ENCODE measurements around the gene CNPPD1.
"Not testable (repeated sequence)": the region's sequence is repeated elsewhere in the genome, so short reads cannot be mapped to it uniquely, and the experiment has no call there.

Gene CNPPD1

GRCh38 chr2:219209236-219210195, 32.8 kb upstream of the CNPPD1 start:
- DNase-seq (ENCODE audit: low read depth in 2 of 3, low spot score in 2 of 3), result no peak

- DNase-seq (ENCODE audit: low read depth in 2 of 3, low spot score in 2 of 3), result no peak
Measured at GRCh38 chr2:219207884-219208740, 31.4 kb upstream of the CNPPD1 start.

GRCh38 chr2:219207134-219207883, 30.6 kb upstream of the CNPPD1 start:
- DNase-seq (ENCODE audit: low read depth in 2 of 3, low spot score in 2 of 3), result no peak

- DNase-seq (ENCODE audit: low read depth in 2 of 3, low spot score in 2 of 3), result peak; percentile 87 to 90 (median 88)
Measured at GRCh38 chr2:219206328-219207133, 29.8 kb upstream of the CNPPD1 start, which contains the start of gene ZFAND2B. Gene ZFAND2B (plus strand): TSS chr2:219206782. CDS start chr2:219206988, 206 bp downstream.

- DNase-seq (ENCODE audit: low read depth in 2 of 3, low spot score in 2 of 3), result no peak
Measured at GRCh38 chr2:219205981-219206327, 29.2 kb upstream of the CNPPD1 start.

- no peak for DNase-seq (ENCODE audit: low read depth in 2 of 3, low spot score in 2 of 3)
Measured at GRCh38 chr2:219205165-219205538, 28.4 kb upstream of the CNPPD1 start.

- no peak for DNase-seq (ENCODE audit: low read depth in 2 of 3, low spot score in 2 of 3)
Measured at GRCh38 chr2:219204425-219205164, 27.9 kb upstream of the CNPPD1 start.

GRCh38 chr2:219201331-219201730, 24.6 kb upstream of the CNPPD1 start:
- DNase-seq (ENCODE audit: low read depth in 2 of 3, low spot score in 2 of 3), result not testable (repeated sequence)

GRCh38 chr2:219200502-219201326, 24.0 kb upstream of the CNPPD1 start:
- not testable (repeated sequence) for DNase-seq (ENCODE audit: low read depth in 2 of 3, low spot score in 2 of 3)

- DNase-seq (ENCODE audit: low read depth in 2 of 3, low spot score in 2 of 3), result no peak
Measured at GRCh38 chr2:219199470-219200211, 22.9 kb upstream of the CNPPD1 start.

GRCh38 chr2:219198974-219199373, 22.2 kb upstream of the CNPPD1 start:
- no peak for DNase-seq (ENCODE audit: low read depth in 2 of 3, low spot score in 2 of 3)

GRCh38 chr2:219197388-219197787, 20.7 kb upstream of the CNPPD1 start:
- no peak for DNase-seq (ENCODE audit: low read depth in 2 of 3, low spot score in 2 of 3)

GRCh38 chr2:219186754-219187456, 10.2 kb upstream of the CNPPD1 start:
- DNase-seq (ENCODE audit: low read depth in 2 of 3, low spot score in 2 of 3), result no peak

- DNase-seq (ENCODE audit: low read depth in 2 of 3, low spot score in 2 of 3), result no peak
Measured at GRCh38 chr2:219184121-219184520, 7.4 kb upstream of the CNPPD1 start.

- no peak for DNase-seq (ENCODE audit: low read depth in 2 of 3, low spot score in 2 of 3)
Measured at GRCh38 chr2:219183151-219183772, 6.5 kb upstream of the CNPPD1 start.

GRCh38 chr2:219182331-219183150, 5.8 kb upstream of the CNPPD1 start:
- no peak for DNase-seq (ENCODE audit: low read depth in 2 of 3, low spot score in 2 of 3)

All from activated CD8-positive, alpha-beta memory T cell treated with anti-CD3 and anti-CD28 coated beads for 48 hours (primary cell).